WTC11 (cell line): Measurements from ENCODE around the gene PABPN1. TPM values are rescaled to one million over a fixed set of nuclear protein-coding genes. Genes with fewer than 3 reads are reported as not detected.

Source experiments
- ATAC-seq: fragments of 200-7000 bp; cut with Tn5 transposase; 2 replicates; pipeline ENCODE4 v1.10.0; 2021; ENCODE audit warnings: mild to moderate bottlenecking, moderate library complexity
- CTCF ChIA-PET: fragments of 300-600 bp; sonication (Branson Sonifier 250); formaldehyde crosslinking; loops from one replicate; lab custom pipeline; 2021; ENCODE audit warnings: antibody characterized with exemption; lab: Charles Lee
- POLR2A ChIA-PET: fragments of 350-600 bp; sonication (Branson Sonifier 250); formaldehyde crosslinking; loops from one replicate; lab custom pipeline; 2021; ENCODE audit warnings: antibody characterized with exemption; lab: Charles Lee
- DNase-seq: peaks from one replicate; pipeline ENCODE4 v3.0.0; 2021; ENCODE audit warnings: low spot score
- H3K27ac Mint-ChIP-seq: 2 replicates; pipeline ENCODE4 v1.8.0; 2021; ENCODE audit warnings: mixed read lengths
- H3K27me3 Mint-ChIP-seq: 2 replicates; pipeline ENCODE4 v1.8.0; 2021; ENCODE audit warnings: low read depth, mild to moderate bottlenecking, moderate library complexity, mixed read lengths
- H3K36me3 Mint-ChIP-seq: 2 replicates; pipeline ENCODE4 v1.8.0; 2021; ENCODE audit warnings: mixed read lengths
- H3K4me1 Mint-ChIP-seq: 2 replicates; pipeline ENCODE4 v1.8.0; 2022; ENCODE audit warnings: mixed read lengths
- H3K4me3 Mint-ChIP-seq: 2 replicates; pipeline ENCODE4 v1.8.0; 2021; ENCODE audit warnings: mild to moderate bottlenecking, moderate library complexity, mixed read lengths
- H3K9me3 Mint-ChIP-seq: 2 replicates; pipeline ENCODE4 v1.8.0; 2021; ENCODE audit warnings: mixed read lengths
- EMX1 ChIP-seq: fragments of 250-450 bp; sonication (Bioruptor Pico); IDR thresholded peaks from 2 replicates; pipeline ENCODE4 v1.8.0; 2021; ENCODE audit warnings: mild to moderate bottlenecking
- FOXP1 ChIP-seq: sonication (generic); formaldehyde crosslinking; IDR thresholded peaks from 2 replicates; pipeline ENCODE4 v1.8.0; 2022; ENCODE audit warnings: missing genetic modification reagents, mild to moderate bottlenecking, moderate library complexity, borderline replicate concordance
- MXD4 ChIP-seq: fragments of 250-450 bp; sonication (Bioruptor Pico); IDR thresholded peaks from 2 replicates; pipeline ENCODE4 v1.8.0; 2021; ENCODE audit warnings: mild to moderate bottlenecking, moderate library complexity, borderline replicate concordance
- NFE2L1 ChIP-seq: sonication (generic); formaldehyde crosslinking; IDR thresholded peaks from 2 replicates; pipeline ENCODE4 v1.8.1; 2023; ENCODE audit warnings: missing genetic modification reagents
- NFYB ChIP-seq: sonication (generic); formaldehyde crosslinking; conservative IDR thresholded peaks from 2 replicates; pipeline ENCODE4 v1.8.0; 2022; ENCODE audit warnings: low read depth, missing genetic modification reagents
- NR3C1 ChIP-seq: sonication (generic); formaldehyde crosslinking; conservative IDR thresholded peaks from 2 replicates; pipeline ENCODE4 v1.8.1; 2023; ENCODE audit warnings: low read depth, mild to moderate bottlenecking, missing genetic modification reagents
- OVOL2 ChIP-seq: fragments of 250-450 bp; sonication (Bioruptor Pico); IDR thresholded peaks from 2 replicates; pipeline ENCODE4 v1.9.0; 2021; ENCODE audit warnings: mild to moderate bottlenecking, borderline replicate concordance
- RELA ChIP-seq: sonication (generic); formaldehyde crosslinking; IDR thresholded peaks from 2 replicates; pipeline ENCODE4 v1.8.1; 2022; ENCODE audit warnings: missing genetic modification reagents, mild to moderate bottlenecking, borderline replicate concordance
- SMAD3 ChIP-seq: sonication (generic); formaldehyde crosslinking; IDR thresholded peaks from 2 replicates; pipeline ENCODE4 v1.8.0; 2022; ENCODE audit warnings: missing genetic modification reagents, mild to moderate bottlenecking, borderline replicate concordance
- TP53 ChIP-seq: sonication (generic); formaldehyde crosslinking; IDR thresholded peaks from 2 replicates; pipeline ENCODE4 v1.8.1; 2023; ENCODE audit warnings: mild to moderate bottlenecking, missing genetic modification reagents
- ZNF263 ChIP-seq: sonication (generic); formaldehyde crosslinking; IDR thresholded peaks from 2 replicates; pipeline ENCODE4 v1.8.1; 2022; ENCODE audit warnings: low read depth, mild to moderate bottlenecking, moderate library complexity, missing genetic modification reagents
- ZNF396 ChIP-seq: fragments of 250-450 bp; sonication (Bioruptor Pico); IDR thresholded peaks from 2 replicates; pipeline ENCODE4 v1.8.0; 2021; ENCODE audit warnings: mild to moderate bottlenecking, moderate library complexity, borderline replicate concordance
- total RNA-seq: library from RNA; stranded (reverse); gene quantifications from 3 replicates; pipeline ENCODE4 v1.2.3, GENCODE V29; 2021
- TF ChIP-seq, protein P1 (sequence below): sonication (generic); formaldehyde crosslinking; IDR thresholded peaks from 2 replicates; pipeline ENCODE4 v1.8.1; 2022; ENCODE audit warnings: mild to moderate bottlenecking, moderate library complexity, missing genetic modification reagents
- TF ChIP-seq, protein P2 (sequence below): fragments of 250-450 bp; sonication (Bioruptor Pico); IDR thresholded peaks from 2 replicates; pipeline ENCODE4 v1.8.0; 2021; ENCODE audit warnings: mild to moderate bottlenecking
- TF ChIP-seq, protein P3 (sequence below): fragments of 250-450 bp; sonication (Bioruptor Pico); conservative IDR thresholded peaks from 2 replicates; pipeline ENCODE4 v1.9.0; 2021; ENCODE audit warnings: mild to moderate bottlenecking
- TF ChIP-seq, protein P4 (sequence below): sonication (generic); formaldehyde crosslinking; IDR thresholded peaks from 2 replicates; pipeline ENCODE4 v1.8.0; 2022; ENCODE audit warnings: mild to moderate bottlenecking, missing genetic modification reagents
- TF ChIP-seq, protein P5 (sequence below): sonication (generic); formaldehyde crosslinking; IDR thresholded peaks from 2 replicates; pipeline ENCODE4 v1.8.1; 2023; ENCODE audit warnings: mild to moderate bottlenecking, missing genetic modification reagents, borderline replicate concordance
- TF ChIP-seq, protein P6 (sequence below): fragments of 250-450 bp; sonication (Bioruptor Pico); IDR thresholded peaks from 2 replicates; pipeline ENCODE4 v1.9.0; 2021; ENCODE audit warnings: moderate library complexity, mild to moderate bottlenecking, inconsistent platforms, borderline replicate concordance
- TF ChIP-seq, protein P7 (sequence below): sonication (generic); formaldehyde crosslinking; IDR thresholded peaks from 2 replicates; pipeline ENCODE4 v1.8.1; 2023; ENCODE audit warnings: mild to moderate bottlenecking, missing genetic modification reagents, moderate library complexity

The PABPN1 gene
- total RNA-seq, 1 experiment from 2014 or later = 321 TPM

GRCh38 chr14:23366426-23366921 is 45.2 kb downstream of the PABPN1 start:
- Mint-ChIP-seq H3K27ac (peak overlapping the region; percentile 75), H3K36me3 (0 out of 2 replicates have a peak, but pooled peaks cover 2% of the 10 kb centered on the region), H3K9me3 (no peaks in the 10 kb centered on the region), H3K4me3 (peak overlapping the region; percentile 71), H3K4me1 (peaks cover 27% of the 10 kb centered on the region), H3K27me3 (peaks cover 51% of the 10 kb centered on the region)
- ATAC-seq (peak; percentile 63), DNase-seq (peak; percentile 93)
- POLR2A ChIA-PET = interaction anchor here (1.0 to 2.2 kb wide), 8 partner anchors 8 to 183 kb away, joined by 3 to 12 read pairs (median 6); partner anchors contain the start of genes PABPN1, SLC22A17 and SLC7A8
- CTCF ChIA-PET = interaction anchor here (0.7 to 9.1 kb wide), 15 partner anchors 10 to 298 kb away, joined by 3 to 82 read pairs (median 6); partner anchors contain the start of genes CMTM5, PABPN1 and SLC22A17
- TF ChIP-seq TP53 (CRISPR knock-in tag) (no peak), FOXP1 (0 out of 2 replicates have a peak, but pooled peaks have one; percentile 31)
- TF ChIP-seq, protein P1, sequence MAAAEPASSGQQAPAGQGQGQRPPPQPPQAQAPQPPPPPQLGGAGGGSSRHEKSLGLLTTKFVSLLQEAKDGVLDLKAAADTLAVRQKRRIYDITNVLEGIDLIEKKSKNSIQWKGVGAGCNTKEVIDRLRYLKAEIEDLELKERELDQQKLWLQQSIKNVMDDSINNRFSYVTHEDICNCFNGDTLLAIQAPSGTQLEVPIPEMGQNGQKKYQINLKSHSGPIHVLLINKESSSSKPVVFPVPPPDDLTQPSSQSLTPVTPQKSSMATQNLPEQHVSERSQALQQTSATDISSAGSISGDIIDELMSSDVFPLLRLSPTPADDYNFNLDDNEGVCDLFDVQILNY (CRISPR knock-in tag) = peak; percentile 51; the same call in 1 of the 2 replicates

DNA sequence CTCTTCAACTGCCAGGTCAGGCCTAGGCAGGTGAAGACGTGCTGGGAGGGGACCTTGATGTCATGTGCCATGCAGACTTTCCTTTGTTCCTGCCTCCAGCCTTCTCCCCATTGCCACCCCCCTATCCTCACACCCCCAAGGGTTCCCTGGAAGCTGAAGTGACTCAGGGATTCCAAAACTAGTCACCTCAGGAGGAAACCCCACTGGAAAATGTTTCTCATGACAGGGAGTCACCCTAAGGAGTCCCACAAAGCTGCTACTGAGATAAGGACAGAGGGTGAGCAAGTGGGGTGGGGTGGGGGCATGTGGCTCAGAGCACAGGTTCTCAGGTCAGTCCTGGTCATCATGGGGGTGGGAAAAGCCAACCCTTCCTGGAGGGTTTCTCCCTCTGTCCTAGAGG is 49.0 kb downstream of the PABPN1 start:
- Mint-ChIP-seq H3K9me3 (no peaks in the 10 kb centered on the region), H3K4me3 (no peak overlapping the region), H3K36me3 (no peaks in the 10 kb centered on the region), H3K4me1 (peaks cover 8% of the 10 kb centered on the region), H3K27ac (no peak overlapping the region), H3K27me3 (peaks cover 58% of the 10 kb centered on the region)
- POLR2A ChIA-PET = no interaction called here
- CTCF ChIA-PET = interaction anchor here (0.6 to 7.7 kb wide), 3 partner anchors 10 to 301 kb away, joined by 4 to 82 read pairs (median 8); no protein-coding TSS in a partner anchor
- TF ChIP-seq RELA (CRISPR knock-in tag) = no peak
- no peak for TF ChIP-seq ZNF396 (CRISPR knock-in tag)
- no peak for TF ChIP-seq SMAD3 (CRISPR knock-in tag)
- TF ChIP-seq NR3C1 (CRISPR knock-in tag) = no peak
- TF ChIP-seq, protein P2, sequence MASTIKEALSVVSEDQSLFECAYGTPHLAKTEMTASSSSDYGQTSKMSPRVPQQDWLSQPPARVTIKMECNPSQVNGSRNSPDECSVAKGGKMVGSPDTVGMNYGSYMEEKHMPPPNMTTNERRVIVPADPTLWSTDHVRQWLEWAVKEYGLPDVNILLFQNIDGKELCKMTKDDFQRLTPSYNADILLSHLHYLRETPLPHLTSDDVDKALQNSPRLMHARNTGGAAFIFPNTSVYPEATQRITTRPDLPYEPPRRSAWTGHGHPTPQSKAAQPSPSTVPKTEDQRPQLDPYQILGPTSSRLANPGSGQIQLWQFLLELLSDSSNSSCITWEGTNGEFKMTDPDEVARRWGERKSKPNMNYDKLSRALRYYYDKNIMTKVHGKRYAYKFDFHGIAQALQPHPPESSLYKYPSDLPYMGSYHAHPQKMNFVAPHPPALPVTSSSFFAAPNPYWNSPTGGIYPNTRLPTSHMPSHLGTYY (CRISPR knock-in tag) = no peak
- TF ChIP-seq MXD4 (CRISPR knock-in tag) = no peak
- TF ChIP-seq NFYB (CRISPR knock-in tag) = no peak
- TF ChIP-seq, protein P3, sequence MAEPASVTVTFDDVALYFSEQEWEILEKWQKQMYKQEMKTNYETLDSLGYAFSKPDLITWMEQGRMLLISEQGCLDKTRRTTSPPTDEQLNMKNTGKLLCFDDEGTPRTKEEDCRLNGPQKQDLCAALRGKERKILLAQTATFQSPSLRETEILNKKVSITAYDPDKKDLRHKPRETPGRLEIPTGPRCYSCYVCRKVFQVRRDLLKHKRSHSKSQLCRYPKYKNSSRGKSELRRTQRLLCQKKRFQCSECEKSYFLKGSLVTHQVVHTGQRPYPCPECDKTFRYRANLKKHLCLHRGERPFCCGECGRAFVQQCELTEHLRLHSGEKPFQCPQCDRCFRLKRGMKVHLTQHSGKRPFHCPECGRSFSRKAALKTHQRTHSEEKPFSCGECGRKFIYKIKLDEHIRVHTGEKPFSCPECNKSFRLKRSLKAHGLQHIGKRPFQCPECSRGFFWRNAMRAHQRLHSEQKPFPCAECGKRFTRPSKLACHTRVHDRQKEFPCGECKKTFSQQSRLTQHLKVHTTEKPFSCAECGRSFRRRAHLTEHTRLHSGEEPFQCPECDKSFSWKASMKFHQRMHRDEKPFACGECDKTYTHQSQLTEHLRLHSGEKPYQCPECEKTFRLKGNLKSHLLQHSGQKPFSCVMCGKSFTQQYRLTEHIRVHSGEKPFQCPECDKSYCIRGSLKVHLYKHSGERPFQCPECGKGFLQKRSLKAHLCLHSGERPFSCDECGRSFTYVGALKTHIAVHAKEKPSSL (CRISPR knock-in tag) = no peak
- TF ChIP-seq NFE2L1 (CRISPR knock-in tag) = no peak
- no peak for TF ChIP-seq ZNF263 (CRISPR knock-in tag)
- TF ChIP-seq, protein P4, sequence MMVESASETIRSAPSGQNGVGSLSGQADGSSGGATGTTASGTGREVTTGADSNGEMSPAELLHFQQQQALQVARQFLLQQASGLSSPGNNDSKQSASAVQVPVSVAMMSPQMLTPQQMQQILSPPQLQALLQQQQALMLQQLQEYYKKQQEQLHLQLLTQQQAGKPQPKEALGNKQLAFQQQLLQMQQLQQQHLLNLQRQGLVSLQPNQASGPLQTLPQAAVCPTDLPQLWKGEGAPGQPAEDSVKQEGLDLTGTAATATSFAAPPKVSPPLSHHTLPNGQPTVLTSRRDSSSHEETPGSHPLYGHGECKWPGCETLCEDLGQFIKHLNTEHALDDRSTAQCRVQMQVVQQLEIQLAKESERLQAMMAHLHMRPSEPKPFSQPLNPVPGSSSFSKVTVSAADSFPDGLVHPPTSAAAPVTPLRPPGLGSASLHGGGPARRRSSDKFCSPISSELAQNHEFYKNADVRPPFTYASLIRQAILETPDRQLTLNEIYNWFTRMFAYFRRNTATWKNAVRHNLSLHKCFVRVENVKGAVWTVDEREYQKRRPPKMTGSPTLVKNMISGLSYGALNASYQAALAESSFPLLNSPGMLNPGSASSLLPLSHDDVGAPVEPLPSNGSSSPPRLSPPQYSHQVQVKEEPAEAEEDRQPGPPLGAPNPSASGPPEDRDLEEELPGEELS (CRISPR knock-in tag) = no peak
- TF ChIP-seq EMX1 (CRISPR knock-in tag) = no peak
- TF ChIP-seq, protein P5, sequence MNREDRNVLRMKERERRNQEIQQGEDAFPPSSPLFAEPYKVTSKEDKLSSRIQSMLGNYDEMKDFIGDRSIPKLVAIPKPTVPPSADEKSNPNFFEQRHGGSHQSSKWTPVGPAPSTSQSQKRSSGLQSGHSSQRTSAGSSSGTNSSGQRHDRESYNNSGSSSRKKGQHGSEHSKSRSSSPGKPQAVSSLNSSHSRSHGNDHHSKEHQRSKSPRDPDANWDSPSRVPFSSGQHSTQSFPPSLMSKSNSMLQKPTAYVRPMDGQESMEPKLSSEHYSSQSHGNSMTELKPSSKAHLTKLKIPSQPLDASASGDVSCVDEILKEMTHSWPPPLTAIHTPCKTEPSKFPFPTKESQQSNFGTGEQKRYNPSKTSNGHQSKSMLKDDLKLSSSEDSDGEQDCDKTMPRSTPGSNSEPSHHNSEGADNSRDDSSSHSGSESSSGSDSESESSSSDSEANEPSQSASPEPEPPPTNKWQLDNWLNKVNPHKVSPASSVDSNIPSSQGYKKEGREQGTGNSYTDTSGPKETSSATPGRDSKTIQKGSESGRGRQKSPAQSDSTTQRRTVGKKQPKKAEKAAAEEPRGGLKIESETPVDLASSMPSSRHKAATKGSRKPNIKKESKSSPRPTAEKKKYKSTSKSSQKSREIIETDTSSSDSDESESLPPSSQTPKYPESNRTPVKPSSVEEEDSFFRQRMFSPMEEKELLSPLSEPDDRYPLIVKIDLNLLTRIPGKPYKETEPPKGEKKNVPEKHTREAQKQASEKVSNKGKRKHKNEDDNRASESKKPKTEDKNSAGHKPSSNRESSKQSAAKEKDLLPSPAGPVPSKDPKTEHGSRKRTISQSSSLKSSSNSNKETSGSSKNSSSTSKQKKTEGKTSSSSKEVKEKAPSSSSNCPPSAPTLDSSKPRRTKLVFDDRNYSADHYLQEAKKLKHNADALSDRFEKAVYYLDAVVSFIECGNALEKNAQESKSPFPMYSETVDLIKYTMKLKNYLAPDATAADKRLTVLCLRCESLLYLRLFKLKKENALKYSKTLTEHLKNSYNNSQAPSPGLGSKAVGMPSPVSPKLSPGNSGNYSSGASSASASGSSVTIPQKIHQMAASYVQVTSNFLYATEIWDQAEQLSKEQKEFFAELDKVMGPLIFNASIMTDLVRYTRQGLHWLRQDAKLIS (CRISPR knock-in tag) = no peak
- TF ChIP-seq OVOL2 (CRISPR knock-in tag) = no peak
- TF ChIP-seq, protein P1 (CRISPR knock-in tag) = no peak
- TF ChIP-seq, protein P6, sequence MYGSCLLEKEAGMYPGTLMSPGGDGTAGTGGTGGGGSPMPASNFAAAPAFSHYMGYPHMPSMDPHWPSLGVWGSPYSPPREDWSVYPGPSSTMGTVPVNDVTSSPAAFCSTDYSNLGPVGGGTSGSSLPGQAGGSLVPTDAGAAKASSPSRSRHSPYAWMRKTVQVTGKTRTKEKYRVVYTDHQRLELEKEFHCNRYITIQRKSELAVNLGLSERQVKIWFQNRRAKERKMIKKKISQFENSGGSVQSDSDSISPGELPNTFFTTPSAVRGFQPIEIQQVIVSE = no peak
- TF ChIP-seq, protein P7, sequence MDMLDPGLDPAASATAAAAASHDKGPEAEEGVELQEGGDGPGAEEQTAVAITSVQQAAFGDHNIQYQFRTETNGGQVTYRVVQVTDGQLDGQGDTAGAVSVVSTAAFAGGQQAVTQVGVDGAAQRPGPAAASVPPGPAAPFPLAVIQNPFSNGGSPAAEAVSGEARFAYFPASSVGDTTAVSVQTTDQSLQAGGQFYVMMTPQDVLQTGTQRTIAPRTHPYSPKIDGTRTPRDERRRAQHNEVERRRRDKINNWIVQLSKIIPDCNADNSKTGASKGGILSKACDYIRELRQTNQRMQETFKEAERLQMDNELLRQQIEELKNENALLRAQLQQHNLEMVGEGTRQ (CRISPR knock-in tag) = no peak
- DNase-seq = no peak
- no peak for ATAC-seq
